SH-SY5Y (cell line): ENCODE data around the gene VAPB.

Experiments used
- GATA2 ChIP-seq: IDR thresholded peaks from 2 replicates; pipeline ENCODE4 v1.6.1; 2011; ENCODE audit warnings: mild to moderate bottlenecking, low read depth, low read length
- GATA3 ChIP-seq: IDR thresholded peaks from 2 replicates; pipeline ENCODE4 v1.6.1; 2011; ENCODE audit warnings: low read depth, mild to moderate bottlenecking, low read length, moderate library complexity

GRCh38 chr20:58482416-58482815, 93.4 kb downstream of the VAPB start:
- TF ChIP-seq GATA2 (no peak), GATA3 (no peak)
